HK-2 (cell line): ENCODE data around the gene ALKBH5.

Experiments used
- DNase-seq: peaks from one replicate; pipeline ENCODE4 v3.0.0-alpha.2; 2018; ENCODE audit not compliant: unreplicated experiment

The ALKBH5 gene

GRCh38 chr17:18158022-18158600, 25.5 kb upstream of the ALKBH5 start:
- no peak for DNase-seq

- no peak for DNase-seq
Observed at GRCh38 chr17:18159551-18160120, 24.0 kb upstream of the ALKBH5 start.

GRCh38 chr17:18160128-18160856, 23.3 kb upstream of the ALKBH5 start:
- DNase-seq: no peak

GRCh38 chr17:18161207-18162145, 22.2 kb upstream of the ALKBH5 start:
- no peak for DNase-seq

GRCh38 chr17:18163547-18163946, 20.1 kb upstream of the ALKBH5 start:
- DNase-seq: no peak

- DNase-seq: no peak
Observed at GRCh38 chr17:18166894-18167293, 16.7 kb upstream of the ALKBH5 start.

- DNase-seq: no peak
Observed at GRCh38 chr17:18167421-18167820, 16.2 kb upstream of the ALKBH5 start.

- no peak for DNase-seq
Observed at GRCh38 chr17:18172531-18173278, 10.9 kb upstream of the ALKBH5 start.

- DNase-seq: no peak
Observed at GRCh38 chr17:18173740-18174139, 9.9 kb upstream of the ALKBH5 start.

GRCh38 chr17:18176176-18176575, 7.5 kb upstream of the ALKBH5 start:
- DNase-seq: no peak

GRCh38 chr17:18177133-18177532, 6.5 kb upstream of the ALKBH5 start:
- no peak for DNase-seq

GRCh38 chr17:18177722-18178121, 5.9 kb upstream of the ALKBH5 start:
- no peak for DNase-seq

GRCh38 chr17:18179196-18179595, 4.4 kb upstream of the ALKBH5 start:
- no peak for DNase-seq

GRCh38 chr17:18179804-18180203, 3.8 kb upstream of the ALKBH5 start:
- no peak for DNase-seq

- no peak for DNase-seq
Observed at GRCh38 chr17:18181358-18181757, 2.3 kb upstream of the ALKBH5 start.

GRCh38 chr17:18182110-18182977, 1.3 kb upstream of the ALKBH5 start:
- DNase-seq: no peak

GRCh38 chr17:18182978-18183333, 672 bp upstream of the ALKBH5 start:
- DNase-seq: peak; percentile 93

GRCh38 chr17:18184143-18185031, 759 bp downstream of the ALKBH5 start:
- peak; percentile 38 for DNase-seq

- no peak for DNase-seq
Observed at GRCh38 chr17:18185391-18185790, 1.8 kb downstream of the ALKBH5 start.
